ENCODE measurements around the gene TRMT2B.
"Not testable (repeated sequence)": the region's sequence is repeated elsewhere in the genome, so short reads cannot be mapped to it uniquely, and the experiment has no call there.

Gene TRMT2B, protein sequence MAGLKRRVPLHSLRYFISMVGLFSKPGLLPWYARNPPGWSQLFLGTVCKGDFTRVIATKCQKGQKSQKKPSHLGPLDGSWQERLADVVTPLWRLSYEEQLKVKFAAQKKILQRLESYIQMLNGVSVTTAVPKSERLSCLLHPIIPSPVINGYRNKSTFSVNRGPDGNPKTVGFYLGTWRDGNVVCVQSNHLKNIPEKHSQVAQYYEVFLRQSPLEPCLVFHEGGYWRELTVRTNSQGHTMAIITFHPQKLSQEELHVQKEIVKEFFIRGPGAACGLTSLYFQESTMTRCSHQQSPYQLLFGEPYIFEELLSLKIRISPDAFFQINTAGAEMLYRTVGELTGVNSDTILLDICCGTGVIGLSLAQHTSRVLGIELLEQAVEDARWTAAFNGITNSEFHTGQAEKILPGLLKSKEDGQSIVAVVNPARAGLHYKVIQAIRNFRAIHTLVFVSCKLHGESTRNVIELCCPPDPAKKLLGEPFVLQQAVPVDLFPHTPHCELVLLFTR

GRCh38 chrX:101051549-101052302, at the start of gene TRMT2B:
TSS of gene TRMT2B (minus strand) at chrX:101052111. CDS start at chrX:101042289, 9,822 bp downstream.
- DNase-seq (ENCODE audit: low read depth in 2 of 2), result peak; percentile 59 to 75

DNA sequence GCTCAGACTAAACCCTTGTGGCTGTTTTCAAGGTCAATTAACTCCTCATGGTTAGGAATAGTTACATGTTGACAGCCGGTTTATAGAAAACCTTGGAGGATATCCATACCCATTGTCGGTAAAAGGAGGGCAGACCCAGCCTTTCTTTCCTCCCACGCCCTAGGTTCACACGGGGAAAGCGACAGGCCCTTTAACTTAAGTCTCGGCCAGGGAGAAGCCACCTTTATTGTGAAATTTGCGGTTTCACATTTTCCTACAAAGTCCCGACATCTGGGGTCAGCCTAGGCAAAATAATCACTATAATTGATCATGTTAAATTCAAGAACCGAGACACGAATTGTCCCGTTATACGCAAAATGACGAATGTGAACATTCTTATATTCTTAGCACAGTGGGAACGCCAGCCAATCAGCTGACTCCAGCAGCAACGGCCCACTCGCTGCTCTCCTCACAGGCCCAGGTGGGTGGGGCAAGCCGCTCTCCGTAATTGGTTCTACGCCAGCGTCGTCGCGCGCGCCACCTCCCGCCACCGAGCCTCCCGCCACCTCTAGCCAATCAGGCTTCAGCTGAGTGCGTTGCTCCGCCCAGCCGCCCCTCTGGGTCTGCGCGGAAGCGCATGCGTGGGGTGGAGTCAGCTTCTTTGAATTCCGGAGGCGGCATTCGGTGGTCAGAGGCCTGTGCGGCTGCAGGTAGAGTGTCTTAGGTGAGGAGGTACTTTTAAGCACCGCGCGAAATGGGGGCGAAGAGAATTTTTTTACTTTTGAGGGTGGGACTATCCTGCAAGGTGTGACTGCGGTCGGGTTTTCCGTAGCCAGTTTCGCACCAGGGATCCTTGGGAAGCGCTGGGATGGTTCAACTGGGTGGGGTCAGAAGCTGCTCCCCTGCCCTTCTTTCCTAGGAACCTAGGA, 45.9 kb upstream of the TRMT2B start, which contains the start of gene CENPI:
CENPI (plus strand) TSS at position 659 of the 908 bp plus-strand sequence. CDS start 2,867 bp downstream, outside the sequence.
- peak; percentile 79 to 86 for DNase-seq (ENCODE audit: low read depth in 2 of 2)

GRCh38 chrX:101091817-101092216, 39.9 kb upstream of the TRMT2B start:
- DNase-seq (ENCODE audit: low read depth in 2 of 2), result no peak

- DNase-seq (ENCODE audit: low read depth in 2 of 2), result no peak
Observed at GRCh38 chrX:101081231-101081630, 29.3 kb upstream of the TRMT2B start.

GRCh38 chrX:101080326-101081124, 28.6 kb upstream of the TRMT2B start:
- no peak for DNase-seq (ENCODE audit: low read depth in 2 of 2)

DNA sequence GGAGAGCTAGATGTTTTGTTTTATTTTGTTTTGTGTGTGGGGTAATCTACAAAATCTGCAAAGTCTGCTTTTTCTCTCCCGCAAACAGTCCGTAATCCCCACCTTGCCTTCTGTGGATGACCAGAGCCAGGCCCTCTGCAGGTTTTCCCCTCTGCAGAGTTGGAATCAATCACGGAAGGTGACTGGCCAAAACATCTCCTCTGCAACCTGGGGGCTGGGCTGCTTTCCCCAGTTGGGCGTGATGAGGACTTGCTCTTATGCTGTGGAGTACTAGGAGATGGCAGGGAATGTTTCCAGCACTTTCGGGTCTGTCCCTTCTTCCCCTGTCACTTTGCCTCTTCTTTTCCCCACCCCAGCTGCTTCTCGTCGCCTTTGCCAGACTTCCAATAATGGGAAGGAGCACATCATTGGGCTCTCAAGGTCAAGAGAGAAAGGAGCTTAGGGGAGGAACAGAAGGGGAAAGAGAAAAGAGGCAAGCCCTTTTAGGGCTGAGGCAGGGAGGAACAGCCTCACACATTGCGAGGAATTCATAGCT, 27.9 kb upstream of the TRMT2B start:
- DNase-seq (ENCODE audit: low read depth in 2 of 2), result no peak

DNA sequence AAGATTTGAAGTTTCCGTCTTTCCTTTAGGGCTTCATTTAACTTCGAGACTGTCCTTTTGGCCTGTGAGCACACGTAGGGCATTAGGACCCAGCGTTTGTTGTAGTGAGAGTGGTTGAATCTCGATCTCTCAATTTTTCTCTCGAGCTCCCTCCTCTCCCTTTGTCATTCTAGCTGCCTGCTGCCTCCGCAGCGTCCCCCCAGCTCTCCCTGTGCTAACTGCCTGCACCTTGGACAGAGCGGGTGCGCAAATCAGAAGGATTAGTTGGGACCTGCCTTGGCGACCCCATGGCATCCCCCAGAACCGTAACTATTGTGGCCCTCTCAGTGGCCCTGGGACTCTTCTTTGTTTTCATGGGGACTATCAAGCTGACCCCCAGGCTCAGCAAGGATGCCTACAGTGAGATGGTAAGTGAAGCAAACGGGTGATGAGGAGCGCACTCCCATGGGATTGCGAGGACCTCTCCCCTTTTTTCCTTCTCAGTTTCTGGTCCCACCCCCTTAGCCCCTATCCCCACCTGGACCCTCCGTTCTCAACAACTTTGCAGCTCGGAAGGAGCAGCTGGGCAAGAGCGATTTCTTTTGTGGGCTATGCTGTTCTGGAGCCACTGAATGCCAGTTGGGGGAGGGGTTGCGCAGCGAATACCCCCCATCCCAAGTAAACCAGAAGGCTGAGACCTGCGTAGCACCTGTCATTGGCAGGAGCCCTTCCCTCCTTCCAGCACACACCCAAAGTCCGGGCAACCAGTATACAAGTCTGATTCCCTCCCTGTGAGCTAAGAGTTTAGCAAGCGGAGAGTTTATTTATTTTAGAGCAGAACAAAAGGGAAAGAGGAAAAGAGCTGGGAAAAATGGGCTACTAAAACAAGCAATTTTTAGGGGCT, 27.0 kb upstream of the TRMT2B start, which contains the start of gene TMEM35A:
TMEM35A (plus strand) TSS at position 164 of the 883 bp plus-strand sequence; CDS start at position 288, 124 bp downstream.
- DNase-seq (ENCODE audit: low read depth in 2 of 2), result no peak

GRCh38 chrX:101071582-101071981, 19.7 kb upstream of the TRMT2B start:
- DNase-seq (ENCODE audit: low read depth in 2 of 2), result no peak

DNA sequence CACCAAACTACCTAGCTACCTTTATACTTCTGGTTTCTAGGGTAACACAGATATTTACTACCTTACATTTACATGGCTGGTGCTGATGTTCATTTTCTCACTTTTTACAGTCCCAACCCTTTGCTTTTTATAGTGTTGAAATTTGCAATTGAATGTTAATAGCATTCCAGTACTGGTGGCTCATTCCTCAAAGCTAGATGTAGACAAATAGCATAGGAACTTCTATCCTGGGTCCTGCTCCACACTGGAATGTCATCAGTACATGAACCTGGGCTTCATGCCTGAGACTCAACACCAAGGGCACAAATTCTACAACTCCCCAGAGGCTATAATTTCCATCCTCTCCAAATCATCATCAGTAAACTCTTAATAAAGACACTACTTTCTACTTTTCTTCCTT, 10.3 kb upstream of the TRMT2B start:
- DNase-seq (ENCODE audit: low read depth in 2 of 2), result no peak

GRCh38 chrX:101057093-101057714, 5.3 kb upstream of the TRMT2B start:
- DNase-seq (ENCODE audit: low read depth in 2 of 2), result no peak

DNA sequence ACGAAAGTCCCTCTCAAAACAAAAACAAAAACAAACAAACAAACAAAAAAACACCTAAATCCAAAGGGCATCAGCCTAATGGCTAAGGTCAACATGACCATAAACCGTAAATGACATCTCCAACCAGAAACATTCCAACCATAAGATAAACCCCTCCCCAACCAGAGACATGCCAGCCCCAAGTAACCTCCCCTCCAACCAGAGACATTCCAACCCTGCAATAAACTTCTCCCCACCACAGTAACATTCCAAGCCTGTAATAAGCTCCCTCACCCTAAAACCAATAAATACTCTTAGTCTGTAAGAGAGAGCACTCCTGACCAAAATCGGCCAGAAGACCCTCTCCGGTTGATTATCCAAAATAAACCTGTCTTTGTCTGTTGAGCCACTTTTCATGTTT, 4.6 kb upstream of the TRMT2B start:
- DNase-seq (ENCODE audit: low read depth in 2 of 2), result not testable (repeated sequence)

DNA sequence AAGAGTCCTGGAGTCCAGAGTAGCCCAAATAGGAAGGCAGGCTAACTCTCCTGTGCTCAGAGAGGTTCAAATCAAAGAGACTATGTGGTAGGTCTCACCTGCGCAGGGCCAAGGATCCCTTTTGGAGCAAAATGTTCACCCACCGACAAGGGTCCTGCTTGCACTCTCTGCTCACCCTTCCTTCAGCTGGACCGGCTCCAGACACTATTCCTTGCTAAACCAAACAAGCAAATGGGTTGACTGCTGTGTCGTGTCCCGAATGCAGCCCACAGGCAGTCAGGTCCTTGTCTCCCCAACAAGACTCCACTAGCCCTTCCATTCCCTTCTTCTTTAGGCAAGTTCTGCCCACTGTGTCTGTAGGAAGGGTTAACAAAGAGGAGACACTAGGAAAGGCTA, 760 bp downstream of the TRMT2B start:
- DNase-seq (ENCODE audit: low read depth in 2 of 2), result no peak

GRCh38 chrX:101040197-101040596, 11.7 kb downstream of the TRMT2B start:
- no peak for DNase-seq (ENCODE audit: low read depth in 2 of 2)

- no peak for DNase-seq (ENCODE audit: low read depth in 2 of 2)
Observed at GRCh38 chrX:101037231-101037630, 14.7 kb downstream of the TRMT2B start.

DNA sequence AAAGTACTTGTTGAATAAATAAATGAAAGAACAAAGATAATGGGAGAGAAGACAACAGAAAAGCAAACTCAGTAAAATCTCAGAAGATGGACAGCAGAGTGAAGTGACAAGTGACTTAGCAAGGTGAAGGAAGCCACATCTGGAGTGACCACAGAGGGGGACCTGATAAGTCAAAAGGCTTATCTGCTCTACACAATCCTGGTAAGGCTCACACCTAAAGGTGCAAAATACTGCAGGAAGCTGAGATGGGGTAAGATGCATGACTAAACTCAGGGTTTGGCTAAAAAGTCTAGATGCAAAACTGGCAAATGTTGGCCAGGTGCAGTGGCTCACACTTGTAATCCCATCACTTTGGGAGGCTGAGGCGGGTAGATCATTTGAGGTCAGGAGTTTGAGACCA, 22.2 kb downstream of the TRMT2B start:
- no peak for DNase-seq (ENCODE audit: low read depth in 2 of 2)

DNA sequence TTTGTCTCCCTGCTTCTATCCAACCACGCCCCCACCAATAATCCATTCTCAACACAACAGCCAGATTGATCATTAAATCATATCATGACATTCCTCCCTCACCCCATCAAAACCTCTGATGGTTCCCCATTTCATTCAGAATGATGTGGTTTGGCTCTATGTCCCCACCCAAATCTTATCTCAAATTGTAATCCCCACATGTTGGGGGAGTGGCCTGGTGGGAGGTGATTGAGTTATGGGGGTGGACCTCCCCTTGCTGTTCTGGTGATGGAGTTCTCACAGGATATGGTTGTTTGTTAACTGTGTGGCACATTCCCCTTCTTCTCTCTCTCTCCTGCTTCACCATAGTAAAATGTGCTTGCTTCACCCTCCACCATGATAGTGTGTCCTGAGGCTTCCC, 23.3 kb downstream of the TRMT2B start:
- DNase-seq (ENCODE audit: low read depth in 2 of 2), result no peak

DNA sequence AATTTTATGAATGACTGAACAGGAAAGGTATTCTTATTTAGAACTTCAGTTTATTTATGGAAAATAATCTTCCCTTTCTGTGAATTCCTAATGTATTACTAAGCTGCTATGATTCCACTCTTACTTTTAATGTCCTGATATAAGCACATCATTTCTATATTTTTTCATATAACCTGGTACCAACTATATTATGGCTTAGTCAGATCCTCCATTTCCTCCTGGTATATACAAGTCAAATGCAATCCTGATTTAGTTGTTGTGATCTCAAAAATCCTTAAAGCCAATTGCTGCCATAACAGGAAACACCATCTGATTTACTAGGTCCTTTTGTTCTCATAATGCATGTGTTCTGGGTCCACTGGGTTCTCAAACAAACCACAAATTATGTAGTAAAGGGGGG, 26.8 kb downstream of the TRMT2B start:
- DNase-seq (ENCODE audit: low read depth in 2 of 2), result no peak

- no peak for DNase-seq (ENCODE audit: low read depth in 2 of 2)
Observed at GRCh38 chrX:101022020-101022419, 29.9 kb downstream of the TRMT2B start.

GRCh38 chrX:101012031-101012430, 39.9 kb downstream of the TRMT2B start:
- not testable (repeated sequence) for DNase-seq (ENCODE audit: low read depth in 2 of 2)
